LNCAP (cell line): ENCODE results near the gene SLX9.

ENCODE experiments used
- CTCF ChIP-seq: fragments of 450-650 bp; IDR thresholded peaks from 2 replicates; pipeline ENCODE4 v1.5.1; 2017; ENCODE audit warnings: mild to moderate bottlenecking

SLX9 gene

GRCh38 chr21:44898851-44899767 is 40.7 kb upstream of the SLX9 start:
- no peak for TF ChIP-seq CTCF

- no peak for TF ChIP-seq CTCF
Measured at GRCh38 chr21:44899768-44900558, 39.9 kb upstream of the SLX9 start.

GRCh38 chr21:44900559-44901251 is 39.1 kb upstream of the SLX9 start:
- TF ChIP-seq CTCF: no peak

- TF ChIP-seq CTCF: no peak
Measured at GRCh38 chr21:44901391-44902074, 38.3 kb upstream of the SLX9 start.

DNA sequence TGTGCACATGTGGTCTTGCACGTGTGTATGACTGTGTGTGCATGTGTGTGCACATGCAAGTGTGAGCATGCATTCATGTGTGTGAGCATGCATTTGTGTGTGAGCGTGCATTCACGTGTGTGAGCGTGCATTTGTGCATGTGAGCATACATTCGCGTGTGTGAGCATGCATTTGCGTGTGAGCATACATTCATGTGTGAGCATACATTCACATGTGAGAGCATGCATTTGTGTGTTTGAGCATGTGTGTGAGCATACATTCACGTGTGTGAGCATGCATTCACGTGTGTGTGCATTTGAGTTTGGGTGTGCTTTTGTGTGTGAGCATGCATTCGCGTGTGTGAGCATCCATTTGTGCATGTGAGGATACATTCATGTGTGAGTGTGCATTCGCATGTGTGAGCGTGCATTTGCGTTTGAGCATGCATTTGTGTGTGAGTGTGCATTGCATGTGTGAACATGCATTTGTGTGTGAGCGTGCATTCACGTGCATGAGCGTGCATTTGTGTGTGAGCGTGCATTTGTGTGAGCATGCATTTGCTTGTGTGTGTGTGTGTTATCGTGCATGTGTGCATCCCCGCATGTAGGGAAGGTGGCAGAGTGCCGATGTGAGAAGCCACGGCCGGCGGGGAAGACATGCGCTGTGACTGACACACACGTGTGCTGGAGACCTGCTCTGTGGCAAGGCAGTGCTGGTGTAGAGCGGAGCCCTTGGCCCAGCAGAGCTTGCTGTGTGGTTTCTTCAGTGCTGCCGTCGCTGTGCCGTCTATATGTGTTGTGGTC is 37.4 kb upstream of the SLX9 start:
- TF ChIP-seq CTCF: no peak

DNA sequence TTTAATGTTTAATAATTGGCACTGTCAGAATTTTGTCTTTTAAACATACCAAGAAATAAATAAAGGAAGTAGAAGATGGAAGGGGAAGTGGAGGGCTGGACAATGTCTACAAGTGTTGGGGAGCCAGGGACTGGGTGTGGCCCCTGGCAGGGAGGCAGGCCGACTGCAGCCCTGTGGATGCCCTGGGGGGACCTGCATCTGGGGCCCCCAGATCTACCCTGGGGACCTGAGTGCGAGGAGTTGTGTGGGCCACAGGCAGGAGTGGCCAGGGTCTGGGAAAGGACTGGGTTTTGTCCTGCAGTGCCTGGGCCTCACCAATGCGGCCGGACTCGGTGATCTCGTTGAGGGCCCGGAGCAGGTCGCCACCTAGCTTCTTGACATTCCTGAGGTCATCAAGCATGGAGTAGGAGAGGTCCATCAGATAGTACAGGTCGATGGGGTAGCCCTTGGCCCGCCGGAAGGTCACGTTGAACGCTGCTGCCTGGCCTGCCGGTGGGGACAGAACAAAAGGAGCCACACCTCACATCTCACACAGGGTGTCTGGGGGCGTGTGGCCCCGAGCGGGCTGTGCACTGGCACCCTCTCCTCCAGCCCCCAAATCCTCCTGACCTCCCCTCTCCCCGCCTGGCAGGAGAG is 36.7 kb upstream of the SLX9 start:
- TF ChIP-seq CTCF: no peak
